Left ventricle myocardium inferior (tissue), 1 donor: ENCODE data around the gene KBTBD12. TPM values are rescaled to one million over a fixed set of nuclear protein-coding genes. Genes with fewer than 3 reads are reported as not detected.
"Not testable (repeated sequence)": the region's sequence is repeated elsewhere in the genome, so short reads cannot be mapped to it uniquely, and the experiment has no call there.

Source experiments
- DNase-seq: peaks from one replicate; pipeline ENCODE4 v3.0.0-alpha.2; 2020
- H3K27ac ChIP-seq: fragments of 200-600 bp; replicated peaks from 2 replicates; pipeline ENCODE4 v1.8.0; 2021
- H3K27me3 ChIP-seq: fragments of 200-600 bp; 2 replicates; pipeline ENCODE4 v1.8.0; 2021; ENCODE audit warnings: low read depth
- H3K36me3 ChIP-seq: fragments of 200-600 bp; 2 replicates; pipeline ENCODE4 v1.8.0; 2021
- H3K4me1 ChIP-seq: fragments of 200-600 bp; 2 replicates; pipeline ENCODE4 v1.8.0; 2021
- H3K4me3 ChIP-seq: fragments of 200-600 bp; 2 replicates; pipeline ENCODE4 v1.8.0; 2021; ENCODE audit warnings: mild to moderate bottlenecking, moderate library complexity
- H3K9me3 ChIP-seq: fragments of 200-600 bp; replicated peaks from 2 replicates; pipeline ENCODE4 v1.8.0; 2021
- CTCF ChIP-seq: fragments of 200-600 bp; IDR thresholded peaks from 2 replicates; pipeline ENCODE4 v1.8.0; 2021; ENCODE audit warnings: antibody characterized with exemption, mild to moderate bottlenecking, borderline replicate concordance
- intact Hi-C: fragments of 100-400 bp; cut with micrococcal nuclease; formaldehyde crosslinking; loops from one replicate; pipeline ENCODE4 v1.11.0; 2022
- long read RNA-seq: library from polyadenylated mRNA; unstranded; transcript quantifications from one replicate; pipeline ENCODE4 v2.0.0, GENCODE V29; 2021
- total RNA-seq: library from RNA; stranded (reverse); fragmentation: NEBNext Ultra II Directional; extraction: Animal tissue kit (Norgen Biotek cat#: 25700); gene quantifications from one replicate; pipeline ENCODE4 v1.2.1, GENCODE V29; 2021
- donor health status: DM: no; HTN: yes; CAD: no; lungs with severe emphysema.

KBTBD12 gene
- total RNA-seq = 41.8 TPM
- long read RNA-seq, full-length matches to known transcripts = 31 of 91 reads
- long read RNA-seq, partial matches to known transcripts = 7 of 91 reads
- long read RNA-seq, other reads (novel, unspliced or antisense) = 53 of 91 reads

- intact Hi-C loops = no loop called here
Measured at GRCh38 chr3:127915115-127915936, at the start of gene KBTBD12. Gene KBTBD12 (plus strand): TSS chr3:127915232. CDS start chr3:127923062, 7,830 bp downstream.

GRCh38 chr3:127865941-127866340 lies 49.1 kb upstream of the KBTBD12 start:
- no peak for DNase-seq
- Histone ChIP-seq H3K27me3 (no peaks in the 10 kb centered on the region), H3K27ac (no peak overlapping the region), H3K4me3 (no peak overlapping the region), H3K4me1 (no peaks in the 10 kb centered on the region), H3K9me3 (no peaks in the 10 kb centered on the region), H3K36me3 (no peaks in the 10 kb centered on the region)
- no peak for TF ChIP-seq CTCF
- intact Hi-C loops = no loop called here

More at GRCh38 chr3:127915115-127915936, at the start of gene KBTBD12:
- Histone ChIP-seq H3K4me1 (peaks cover 55% of the 10 kb centered on the region), H3K27ac (peak within 1 kb of the TSS; percentile 79), H3K36me3 (no peaks in the 10 kb centered on the region), H3K4me3 (peak within 1 kb of the TSS; percentile 71), H3K27me3 (no peaks in the 10 kb centered on the region), H3K9me3 (peaks cover 4% of the 10 kb centered on the region)
- TF ChIP-seq CTCF = no peak
- peak; percentile 62 for DNase-seq

GRCh38 chr3:127867412-127867811 lies 47.6 kb upstream of the KBTBD12 start:
- intact Hi-C loops = no loop called here
- Histone ChIP-seq H3K4me1 (no peaks in the 10 kb centered on the region), H3K4me3 (no peak overlapping the region), H3K27me3 (no peaks in the 10 kb centered on the region), H3K27ac (no peak overlapping the region), H3K9me3 (no peaks in the 10 kb centered on the region), H3K36me3 (no peaks in the 10 kb centered on the region)
- no peak for TF ChIP-seq CTCF
- DNase-seq = no peak

- Histone ChIP-seq H3K36me3 (no peaks in the 10 kb centered on the region), H3K27ac (no peak overlapping the region), H3K4me3 (no peak overlapping the region), H3K9me3 (no peaks in the 10 kb centered on the region), H3K27me3 (no peaks in the 10 kb centered on the region), H3K4me1 (no peaks in the 10 kb centered on the region)
- intact Hi-C loops = no loop called here
- DNase-seq = no peak
- TF ChIP-seq CTCF = no peak
Measured at GRCh38 chr3:127867986-127868385, 47.0 kb upstream of the KBTBD12 start.

GRCh38 chr3:127870156-127870555 lies 44.9 kb upstream of the KBTBD12 start:
- intact Hi-C loops = no loop called here
- Histone ChIP-seq H3K4me3 (no peak overlapping the region), H3K4me1 (no peaks in the 10 kb centered on the region), H3K9me3 (no peaks in the 10 kb centered on the region), H3K27me3 (no peaks in the 10 kb centered on the region), H3K36me3 (no peaks in the 10 kb centered on the region), H3K27ac (no peak overlapping the region)
- no peak for DNase-seq
- no peak for TF ChIP-seq CTCF

GRCh38 chr3:127874097-127874496 lies 40.9 kb upstream of the KBTBD12 start:
- H3K27me3 ChIP-seq, H3K36me3 ChIP-seq, H3K9me3 ChIP-seq, H3K4me1 ChIP-seq, H3K27ac ChIP-seq, DNase-seq, intact Hi-C loops, H3K4me3 ChIP-seq: not testable (repeated sequence)
